Erythroblast (primary cell): ENCODE data around the gene RPEL1.
"Not testable (repeated sequence)": the region's sequence is repeated elsewhere in the genome, so short reads cannot be mapped to it uniquely, and the experiment has no call there.

Source experiments
- GATA1 ChIP-seq: IDR thresholded peaks from 2 replicates; pipeline ENCODE4 v1.6.1; 2011; ENCODE audit warnings: low read depth, mild to moderate bottlenecking, control low read depth, low read length, moderate library complexity
- POLR2A ChIP-seq: IDR thresholded peaks from 2 replicates; pipeline ENCODE4 v1.6.1; 2011; ENCODE audit warnings: mild to moderate bottlenecking, low read length

DNA sequence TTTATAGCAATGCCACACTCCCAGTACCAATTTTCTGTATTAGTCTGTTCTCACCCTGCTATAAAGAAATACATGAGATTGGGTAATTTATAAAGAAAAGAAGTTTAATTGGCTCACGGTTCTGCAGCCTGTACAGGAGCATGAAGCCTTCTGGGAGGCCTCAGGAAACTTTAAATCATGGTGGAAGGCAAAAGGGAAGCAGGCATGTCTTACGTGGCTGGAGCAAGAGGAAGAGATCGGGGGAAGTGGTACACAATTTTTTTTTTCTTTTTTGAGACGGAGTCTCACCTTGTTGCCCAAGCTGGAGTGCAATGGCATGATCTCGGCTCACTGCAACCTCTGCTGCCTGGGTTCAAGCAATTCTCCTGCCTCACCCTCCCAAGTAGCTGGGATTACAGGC is 21.0 kb upstream of the RPEL1 start:
- not testable (repeated sequence) for TF ChIP-seq POLR2A, GATA1
